Eye (tissue), 1 donor: ENCODE measurements around the gene EHMT2.
"Not testable (repeated sequence)": the region's sequence is repeated elsewhere in the genome, so short reads cannot be mapped to it uniquely, and the experiment has no call there.

Experiments
- DNase-seq: peaks from one replicate; pipeline ENCODE4 v3.0.0-alpha.2; 2015

Gene EHMT2

DNA sequence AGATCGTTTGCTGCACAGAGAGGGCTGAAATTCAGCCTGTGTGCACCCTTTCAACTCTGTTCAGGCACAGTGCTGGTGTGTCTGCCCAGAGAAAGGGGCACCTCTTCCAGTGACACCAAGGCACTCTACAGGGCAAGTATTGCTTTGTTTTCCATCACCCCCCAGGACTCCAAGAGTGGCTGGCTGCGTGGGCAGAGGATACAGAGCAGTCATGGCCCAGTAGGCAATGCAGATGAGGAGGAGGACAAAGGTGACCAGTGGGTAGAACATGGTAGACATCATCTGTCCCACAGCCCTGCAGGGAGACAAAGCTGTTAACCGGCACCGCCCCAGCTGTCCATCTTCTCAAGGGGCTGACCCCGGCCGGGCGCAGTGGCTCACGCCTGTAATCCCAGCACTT, 28.2 kb downstream of the EHMT2 start:
- DNase-seq, result no peak

DNA sequence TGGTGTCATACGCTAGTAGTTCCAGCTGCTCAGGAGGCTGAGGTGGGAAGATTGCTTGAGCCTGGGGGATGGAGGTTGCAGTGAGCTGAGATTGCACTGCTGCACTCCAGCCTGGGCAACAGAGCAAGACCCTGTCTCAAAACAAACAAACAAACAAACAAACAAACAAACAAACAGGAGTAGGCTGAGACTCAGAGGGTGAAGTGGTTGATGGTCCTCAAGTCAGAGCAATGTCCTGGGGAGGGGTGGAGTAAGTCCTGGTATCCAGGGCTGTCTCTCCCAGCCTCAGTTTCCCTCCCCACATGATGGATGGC, 28.9 kb downstream of the EHMT2 start:
- not testable (repeated sequence) for DNase-seq

DNA sequence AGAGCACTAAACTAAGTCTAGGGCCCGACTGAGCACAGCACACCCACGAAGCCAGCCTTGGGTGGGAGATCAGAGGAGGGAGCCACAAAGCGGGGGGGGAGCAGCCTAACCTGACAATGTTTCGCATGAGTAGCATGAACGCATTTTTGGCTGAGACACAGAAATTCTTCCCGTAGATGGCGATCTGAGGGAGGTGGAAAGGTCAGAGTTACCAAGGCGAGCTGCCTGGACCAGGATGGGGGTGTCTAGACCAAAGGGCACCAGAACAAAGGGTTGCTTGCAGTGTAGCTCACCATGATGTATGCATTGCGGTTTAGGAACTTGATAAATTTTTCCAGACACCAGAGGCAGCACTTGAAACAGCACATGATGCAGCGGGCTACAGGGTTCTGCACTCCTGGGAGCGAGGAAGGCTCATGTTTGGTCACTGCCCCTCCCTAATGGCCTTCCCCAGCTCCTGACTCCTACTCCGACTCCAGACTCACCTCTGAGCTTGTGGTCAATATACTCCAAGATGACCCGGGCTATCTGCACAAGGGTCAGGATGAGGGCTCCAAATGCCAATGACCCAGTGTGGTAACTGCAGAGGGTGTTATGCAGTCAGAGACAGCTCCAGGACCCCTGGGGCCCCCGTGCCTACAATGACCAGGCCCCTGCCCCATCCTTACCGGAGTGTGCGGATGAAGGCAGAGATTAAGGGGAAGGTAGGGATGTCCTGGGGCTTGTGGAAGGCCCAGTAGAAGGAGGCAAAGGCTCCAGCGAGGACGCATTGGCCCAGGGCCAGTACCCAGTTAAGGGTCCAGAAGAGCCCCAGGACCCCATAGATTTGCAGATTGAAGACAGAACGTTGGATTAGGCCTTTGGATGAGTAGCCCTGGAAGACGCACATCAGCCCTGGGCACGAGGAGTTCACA, 32.0 kb downstream of the EHMT2 start:
- no peak for DNase-seq

DNA sequence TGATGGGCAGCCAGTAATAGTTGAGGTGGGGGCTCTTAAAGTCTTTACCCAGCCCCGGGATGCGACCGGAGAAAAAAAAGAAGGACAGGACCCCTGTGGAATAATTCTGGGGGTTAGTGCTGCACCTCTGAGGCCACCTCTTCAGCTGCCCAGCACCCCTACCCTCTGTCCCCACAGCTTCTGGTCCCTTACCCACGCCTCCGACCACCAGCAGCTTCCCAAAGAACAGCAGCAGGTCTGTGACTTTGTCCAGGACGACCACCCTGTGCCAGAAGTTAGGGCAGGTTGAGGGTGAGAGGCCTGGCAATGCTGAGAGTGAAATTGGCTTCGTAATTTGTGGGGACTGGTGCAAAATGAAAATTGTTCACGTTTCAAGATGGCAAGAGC, 32.7 kb downstream of the EHMT2 start:
- DNase-seq, result no peak

DNA sequence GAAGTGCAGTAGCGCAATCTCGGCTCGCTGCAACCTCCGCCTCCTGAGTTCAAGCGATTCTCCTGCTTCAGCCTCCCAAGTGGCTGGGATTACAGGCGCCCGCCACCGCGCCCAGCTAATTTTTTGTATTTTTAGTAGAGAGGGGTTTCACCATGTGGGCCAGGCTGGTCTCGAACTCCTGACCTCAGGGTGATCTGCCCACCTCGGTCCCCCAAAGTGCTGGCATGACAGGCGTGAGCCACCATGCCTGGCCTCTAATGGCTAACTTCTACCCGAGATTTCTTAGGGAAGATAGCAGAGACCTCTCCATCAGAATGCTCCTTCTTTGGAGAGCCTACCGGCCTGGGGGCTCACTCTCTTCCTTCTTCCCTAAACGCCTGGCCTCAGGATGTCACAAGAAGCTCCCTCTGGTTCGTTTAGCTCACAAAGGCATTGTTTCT, 33.4 kb downstream of the EHMT2 start:
- DNase-seq, result not testable (repeated sequence)

DNA sequence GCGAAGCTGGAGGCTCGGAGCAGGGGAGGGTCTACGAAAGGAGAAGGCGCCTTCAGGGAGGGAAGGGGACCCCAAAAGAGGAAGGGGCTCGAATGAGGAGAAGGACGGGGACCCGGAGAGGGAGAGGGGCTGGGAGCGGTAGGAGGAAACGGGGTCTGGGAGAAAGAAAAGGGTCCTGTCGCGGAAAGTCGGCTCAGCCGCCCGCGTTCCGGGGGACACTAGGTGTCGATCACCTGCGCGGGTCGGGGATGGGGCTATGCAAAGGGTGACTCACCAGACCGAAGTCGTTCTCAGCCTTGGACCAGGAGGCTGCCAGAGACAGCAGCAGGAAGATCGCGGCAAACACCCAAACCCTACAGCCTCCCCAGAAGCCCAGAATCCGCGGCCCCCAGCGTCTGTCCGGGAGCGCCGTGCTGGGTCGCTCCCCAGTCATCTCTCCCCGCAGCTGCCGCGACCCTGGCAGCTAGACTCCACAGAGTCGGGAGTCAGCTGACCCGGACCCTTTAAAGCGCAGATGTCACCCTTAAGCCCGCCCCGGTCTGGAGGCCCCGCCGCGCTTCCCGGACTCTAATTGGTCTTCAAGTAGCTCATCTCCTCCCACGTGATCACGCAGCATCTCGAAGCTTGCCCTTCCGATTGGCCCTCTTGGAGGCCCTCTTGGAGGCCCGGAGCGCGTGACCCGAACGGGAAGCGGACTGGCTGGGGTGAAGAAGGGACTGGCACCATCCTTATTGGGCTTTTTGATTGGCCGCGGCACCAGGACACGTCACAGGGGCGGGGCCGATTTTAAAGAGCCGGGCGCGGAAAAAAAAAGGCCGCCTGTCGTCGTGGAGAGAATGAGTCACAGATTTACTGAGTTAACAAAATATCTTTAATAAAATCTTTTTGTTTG, 34.9 kb downstream of the EHMT2 start, which contains the start of gene NEU1:
Gene NEU1 (minus strand): TSS at position 478 of the 892 bp plus-strand sequence. CDS start 45 bp downstream, at position 433.
- DNase-seq, result peak; percentile 100

DNA sequence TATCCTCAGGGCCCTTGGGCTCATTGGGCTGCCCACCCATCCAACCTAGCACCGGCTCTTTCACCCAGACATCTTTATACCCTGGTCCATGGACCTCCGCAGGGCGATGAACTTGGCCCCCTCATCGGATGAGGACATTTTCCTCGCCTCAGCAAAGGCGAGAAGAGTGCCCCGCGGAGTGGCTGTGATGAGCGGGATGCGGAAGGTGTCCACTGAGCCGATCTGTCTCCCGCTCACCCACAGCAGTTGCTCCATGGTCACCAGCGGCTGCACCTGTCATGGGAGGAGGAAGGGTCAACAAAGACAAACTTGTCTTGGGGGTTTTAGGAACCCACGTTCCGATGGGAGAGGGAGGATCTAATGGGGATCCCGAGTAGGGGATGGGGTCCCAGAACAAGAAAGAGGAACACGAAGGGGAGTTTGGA, 35.6 kb downstream of the EHMT2 start:
- DNase-seq, result no peak

DNA sequence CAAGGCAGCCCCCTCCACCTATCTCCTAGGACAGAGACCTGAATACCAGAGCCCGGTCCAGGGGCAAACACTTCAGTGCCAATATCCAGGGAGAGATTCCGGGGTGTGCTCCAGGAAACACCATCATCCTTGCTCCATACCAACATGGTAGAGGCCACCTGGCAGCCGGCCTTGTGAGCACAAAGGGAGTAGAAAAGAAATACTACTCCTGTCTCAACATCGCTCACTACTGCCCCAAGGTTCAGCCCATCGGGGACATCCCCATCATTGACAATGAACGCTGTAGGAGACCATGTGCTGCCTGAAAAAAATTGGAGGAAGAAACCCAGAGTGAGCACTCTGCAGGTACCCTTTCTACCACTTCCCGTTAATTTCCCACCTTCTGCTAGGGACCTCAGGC, 36.3 kb downstream of the EHMT2 start:
- DNase-seq, result no peak

DNA sequence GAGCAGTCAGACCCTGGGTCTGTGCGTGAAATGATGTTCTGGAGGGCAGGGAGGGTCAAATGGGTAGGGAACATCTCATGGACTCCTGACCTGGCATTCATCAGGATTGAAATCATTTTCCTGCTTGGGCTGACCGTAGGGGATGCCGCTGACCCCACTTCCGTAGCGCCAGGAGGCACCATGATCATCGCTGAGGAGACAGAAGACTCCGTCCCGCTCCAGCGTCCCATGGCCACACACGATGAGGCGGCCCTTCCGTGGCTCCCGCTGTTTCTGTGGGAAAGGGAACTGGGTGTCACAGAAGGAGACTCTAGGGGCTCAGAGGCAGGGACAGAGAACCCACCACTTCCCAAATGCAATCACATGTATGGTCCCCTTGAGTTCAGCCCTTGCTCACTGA, 37.1 kb downstream of the EHMT2 start:
- DNase-seq, result no peak

DNA sequence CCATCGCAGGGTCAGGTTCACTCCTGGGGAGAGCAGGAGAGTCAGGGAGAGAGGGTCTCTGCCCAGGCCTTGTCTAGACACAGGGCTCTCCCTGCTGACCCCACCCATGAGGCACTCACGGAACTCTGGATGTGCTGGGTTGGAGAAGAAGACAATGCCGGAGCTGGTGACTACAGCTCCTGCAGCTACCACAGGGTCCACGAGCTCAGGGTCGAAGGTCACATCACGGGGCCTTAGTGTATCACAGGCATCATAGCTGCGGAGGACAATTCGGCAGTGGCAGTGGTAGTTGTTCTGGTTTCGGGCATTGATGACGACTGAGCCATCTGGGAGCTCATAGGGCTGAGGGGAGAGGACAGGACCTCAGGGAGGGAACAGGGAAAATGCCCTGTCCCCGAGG, 37.6 kb downstream of the EHMT2 start:
- DNase-seq, result no peak

DNA sequence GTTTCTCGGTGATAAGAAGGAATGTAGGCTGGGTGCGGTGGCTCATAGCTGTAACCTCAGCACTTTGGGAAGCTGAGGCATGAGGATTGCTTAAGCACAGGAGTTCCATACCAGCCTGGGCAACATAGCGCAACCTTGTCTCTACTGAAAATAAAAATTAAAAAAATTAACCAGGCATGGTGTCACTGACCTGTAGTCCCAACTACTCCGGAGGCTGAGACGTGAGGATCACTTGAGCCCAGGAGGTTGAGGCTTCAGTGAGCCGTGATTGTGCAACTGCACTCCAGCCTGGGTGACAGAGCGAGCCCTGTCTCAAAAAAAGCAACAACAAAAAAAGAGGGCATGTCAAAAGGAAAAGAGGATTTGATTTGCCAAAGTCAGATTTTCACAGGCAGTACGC, 38.8 kb downstream of the EHMT2 start:
- no peak for DNase-seq

DNA sequence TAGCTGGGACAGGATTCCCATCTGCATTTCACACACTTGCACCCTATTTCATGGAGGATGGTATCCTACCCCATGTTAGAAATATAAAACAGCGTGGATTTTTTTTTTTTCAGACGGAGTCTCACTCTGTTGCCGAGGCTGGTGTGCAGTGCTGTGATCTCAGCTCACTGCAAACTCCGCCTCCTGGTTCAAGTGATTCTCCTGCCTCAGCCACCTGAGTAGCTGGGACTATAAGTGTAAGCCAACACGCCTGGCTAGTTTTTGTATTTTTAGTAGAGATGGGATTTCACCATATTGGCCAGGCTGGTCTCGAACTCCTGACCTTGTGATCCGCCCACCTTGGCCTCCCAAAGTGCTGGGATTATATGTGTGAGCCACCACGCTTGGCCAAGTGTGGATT, 39.7 kb downstream of the EHMT2 start:
- not testable (repeated sequence) for DNase-seq

DNA sequence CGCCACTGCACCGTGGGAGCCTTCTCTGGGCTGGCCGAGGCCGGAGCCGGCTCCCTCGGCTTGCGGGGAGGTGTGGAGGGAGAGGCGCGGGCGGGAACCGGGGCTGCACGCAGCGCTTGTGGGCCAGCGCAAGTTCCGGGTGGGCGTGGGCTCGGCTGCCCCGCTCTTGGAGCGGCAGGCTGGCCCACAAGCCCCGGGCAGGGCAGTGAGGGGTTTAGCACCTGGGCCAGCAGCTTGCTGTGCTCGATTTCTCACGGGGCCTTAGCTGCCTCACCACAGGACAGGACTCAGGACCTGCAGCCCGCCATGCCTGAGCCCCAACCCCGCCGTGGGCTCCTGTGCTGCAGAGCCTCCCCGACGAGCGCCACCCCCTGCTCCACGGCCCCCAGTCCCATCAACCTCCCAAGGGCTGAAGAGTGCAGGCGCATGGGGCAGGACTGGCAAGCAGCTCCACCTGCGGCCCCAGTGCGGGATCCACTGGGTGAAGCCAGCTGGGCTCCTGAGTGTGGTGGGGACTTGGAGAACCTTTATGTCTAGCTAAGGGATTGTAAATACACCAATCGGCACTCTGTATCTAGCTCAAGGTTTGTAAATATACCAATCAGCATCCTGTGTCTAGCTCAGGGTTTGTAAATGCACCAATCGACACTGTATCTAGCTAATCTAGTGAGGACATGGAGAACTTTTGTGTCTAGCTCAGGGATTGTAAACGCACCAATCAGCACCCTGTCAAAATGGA, 45.3 kb downstream of the EHMT2 start:
- not testable (repeated sequence) for DNase-seq

DNA sequence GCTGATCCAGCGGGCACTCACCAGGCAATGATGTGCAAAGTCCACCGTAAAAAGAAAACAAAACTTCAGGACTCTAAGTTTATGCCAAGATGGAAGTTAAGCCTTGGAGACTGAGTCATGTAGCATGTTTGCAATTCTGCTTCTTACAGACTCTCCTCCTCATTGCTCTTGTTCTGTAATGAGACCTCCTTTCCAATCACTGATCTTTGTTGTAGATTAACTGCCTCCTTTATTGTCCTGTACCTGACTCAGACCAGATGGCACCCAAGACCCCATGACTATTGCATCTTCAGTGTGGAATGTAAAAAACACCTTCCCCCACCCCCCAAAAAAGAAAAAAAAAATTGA, 46.0 kb downstream of the EHMT2 start:
- DNase-seq, result no peak

DNA sequence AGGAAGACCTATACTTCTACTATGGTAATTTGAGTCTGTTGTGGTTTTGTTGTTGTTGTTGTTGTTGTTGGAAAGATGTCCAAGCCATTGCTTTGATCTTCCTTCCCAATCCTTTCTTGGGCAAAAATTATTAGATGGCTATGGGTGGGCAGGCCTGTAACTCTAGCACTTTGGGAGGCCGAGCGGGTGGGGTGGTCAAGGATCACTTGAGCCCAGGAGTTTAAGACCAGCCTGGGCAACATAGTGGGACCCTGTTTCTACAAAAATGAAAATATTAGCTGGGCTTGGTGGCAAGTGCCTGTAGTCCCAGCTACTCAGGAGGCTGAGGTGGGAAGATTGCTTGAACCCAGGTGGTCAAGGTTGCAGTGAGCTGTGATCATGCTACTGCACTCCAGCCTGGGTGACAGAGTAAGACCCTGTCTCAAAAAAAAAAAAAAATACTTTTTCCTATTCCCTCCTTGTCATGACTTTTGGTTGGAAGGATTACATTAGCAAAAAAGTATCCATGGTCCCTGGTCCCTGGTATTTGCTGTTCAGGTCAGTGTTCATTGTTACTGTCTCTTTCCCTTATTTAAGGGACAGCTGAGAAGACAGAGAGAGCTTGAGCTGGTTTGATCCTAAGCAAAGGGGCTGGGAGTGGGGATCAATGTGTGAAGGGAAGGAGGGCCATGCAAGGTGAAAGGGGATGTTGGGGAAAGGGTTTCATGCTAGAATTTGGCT, 46.6 kb downstream of the EHMT2 start:
- no peak for DNase-seq

DNA sequence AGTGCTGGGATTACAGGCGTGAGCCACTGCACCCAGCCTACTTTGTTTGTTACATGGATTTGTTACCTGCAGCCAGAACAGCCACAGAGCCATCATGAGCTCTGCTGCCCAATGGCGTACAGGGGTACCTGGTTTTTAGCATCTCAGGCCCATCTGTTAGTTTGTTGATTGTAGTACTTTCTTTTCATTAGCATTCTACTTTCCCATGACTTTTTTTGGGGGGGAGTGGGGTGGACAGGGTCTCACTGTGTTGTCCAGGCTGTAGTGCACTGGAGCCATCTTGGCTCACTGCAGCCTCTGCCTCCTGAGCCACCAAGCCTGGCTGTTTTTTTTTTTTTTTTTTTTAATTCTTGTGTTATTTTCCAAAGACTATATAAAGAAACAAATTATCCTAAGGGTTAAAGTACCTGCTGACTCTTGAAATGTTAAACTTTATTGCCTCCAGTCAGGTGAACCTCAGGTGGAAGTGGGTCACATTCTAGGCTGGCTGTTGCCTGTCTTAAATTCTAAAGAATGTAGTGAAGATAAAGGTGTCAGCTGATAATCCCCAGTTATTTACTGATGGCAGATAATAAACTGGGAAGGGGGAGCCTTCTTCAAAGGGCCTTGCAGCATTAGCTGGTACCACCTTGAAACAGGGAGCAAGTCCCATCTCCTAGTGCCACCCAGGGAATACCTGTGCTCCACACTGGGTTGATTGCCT, 50.1 kb downstream of the EHMT2 start:
- no peak for DNase-seq

DNA sequence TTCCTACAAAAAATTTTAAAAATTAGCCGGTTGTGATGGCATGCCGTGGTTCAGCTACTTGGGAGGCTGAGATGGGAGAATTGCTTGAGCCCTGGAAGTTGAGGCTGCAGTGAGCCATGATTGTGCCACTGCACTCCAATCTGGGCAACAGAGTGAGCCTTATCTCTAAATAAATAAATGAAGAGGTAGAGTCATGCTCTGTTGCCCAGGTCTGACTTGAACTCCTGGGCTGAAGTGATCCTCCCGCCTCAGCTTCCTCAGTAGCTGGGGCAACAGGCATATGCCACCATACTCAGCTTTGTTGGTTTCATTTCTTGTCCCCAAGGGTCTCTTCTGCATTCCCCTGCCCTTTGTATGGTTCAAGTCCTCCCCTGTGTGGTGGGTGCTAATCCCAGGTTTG, 53.0 kb downstream of the EHMT2 start:
- DNase-seq, result no peak

DNA sequence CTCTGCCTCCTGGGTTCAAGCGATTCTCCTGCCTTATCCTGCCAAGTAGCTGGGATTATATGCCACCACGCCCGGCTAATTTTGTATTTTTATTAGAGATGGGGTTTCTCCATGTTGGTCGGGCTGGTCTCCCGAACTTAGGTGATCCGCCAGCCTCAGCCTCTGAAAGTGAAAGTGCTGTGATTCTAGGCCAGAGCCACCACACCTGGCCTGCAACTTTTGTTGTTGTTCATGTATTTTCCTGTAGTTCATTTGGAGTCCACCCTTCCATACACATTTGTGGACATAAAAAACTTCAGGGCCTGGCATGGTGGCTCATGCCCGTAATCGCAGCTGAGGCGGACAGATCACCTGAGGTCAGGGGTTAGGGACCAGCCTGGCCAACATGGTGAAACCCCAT, 55.4 kb downstream of the EHMT2 start:
- DNase-seq, result no peak

DNA sequence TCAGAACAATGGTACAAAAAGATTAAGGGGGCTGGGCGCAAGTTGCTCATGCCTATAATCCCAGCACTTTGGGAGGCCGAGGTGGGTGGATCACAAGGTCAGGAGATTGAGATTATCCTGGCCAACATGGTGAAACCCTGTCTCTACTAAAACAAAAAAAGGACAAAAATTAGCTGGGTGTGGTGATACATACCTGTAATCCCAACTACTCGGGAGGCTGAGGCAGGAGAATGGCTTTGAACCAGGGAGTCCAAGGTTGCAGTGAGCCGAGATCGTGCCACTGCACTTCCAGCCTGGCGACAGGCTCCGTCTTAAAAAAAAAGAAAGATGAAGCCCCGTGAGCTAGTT, 57.7 kb downstream of the EHMT2 start:
- not testable (repeated sequence) for DNase-seq

DNA sequence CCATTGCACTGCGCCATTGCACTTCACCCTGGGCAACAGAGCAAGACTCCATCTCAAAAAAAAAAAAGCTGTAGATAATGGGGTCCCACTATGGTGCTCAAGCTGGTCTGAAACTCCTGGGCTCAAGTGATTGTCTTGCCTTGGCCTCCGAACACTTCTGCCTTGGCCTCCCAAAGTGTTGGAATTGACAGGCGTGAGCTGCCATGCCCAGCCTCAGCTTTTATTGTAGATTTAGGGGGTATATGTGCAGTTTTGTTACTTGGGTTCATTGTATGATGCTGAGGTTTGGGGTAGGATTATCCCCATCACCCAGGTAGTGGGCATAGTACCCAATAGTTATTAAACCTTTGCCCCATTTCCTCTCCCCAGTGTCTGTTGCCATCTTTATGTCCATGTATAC, 58.5 kb downstream of the EHMT2 start:
- DNase-seq, result no peak

DNA sequence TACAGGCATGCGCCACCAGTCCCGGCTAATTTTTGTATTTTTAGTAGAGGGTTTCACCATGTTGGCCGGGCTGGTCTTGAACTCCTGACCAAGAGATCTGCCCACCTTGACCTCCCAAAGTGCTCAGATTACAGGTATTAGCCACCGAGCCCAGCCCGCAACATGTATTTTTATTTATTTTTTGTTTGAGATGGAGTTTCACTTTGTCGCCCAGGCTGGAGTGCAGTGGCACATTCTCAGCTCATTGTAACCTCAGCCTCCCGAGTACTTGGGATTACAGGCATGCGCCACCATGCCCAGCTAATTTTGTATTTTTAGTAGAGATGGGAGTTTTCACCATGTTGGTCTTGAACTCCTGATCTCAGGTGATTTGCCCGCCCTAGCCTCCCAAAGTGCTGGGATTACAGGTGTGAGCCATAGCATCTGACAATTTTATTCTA, 59.4 kb downstream of the EHMT2 start:
- not testable (repeated sequence) for DNase-seq
